Medulla oblongata (tissue), 1 donor: ENCODE data around the gene DFFA.
A peak's percentile ranks its signal among the peaks of the same experiment; 100 is the strongest.

Source experiments
- DNase-seq: peaks from one replicate; pipeline ENCODE4 v3.0.0-alpha.2; 2015; ENCODE audit errors: extremely low spot score

DFFA gene

GRCh38 chr1:10472220-10473144, at the start of gene DFFA:
DFFA (minus strand) TSS chr1:10472529; CDS start chr1:10472458, 71 bp downstream.
- peak; percentile 97 for DNase-seq

GRCh38 chr1:10521537-10522157, 49.3 kb upstream of the DFFA start:
- no peak for DNase-seq

- no peak for DNase-seq
Measured at GRCh38 chr1:10520952-10521351, 48.6 kb upstream of the DFFA start.

- no peak for DNase-seq
Measured at GRCh38 chr1:10520497-10520896, 48.2 kb upstream of the DFFA start.

- DNase-seq: no peak
Measured at GRCh38 chr1:10519016-10519417, 46.7 kb upstream of the DFFA start.

GRCh38 chr1:10517677-10517982, 45.3 kb upstream of the DFFA start:
- no peak for DNase-seq

- no peak for DNase-seq
Measured at GRCh38 chr1:10516925-10517676, 44.8 kb upstream of the DFFA start.

- DNase-seq: no peak
Measured at GRCh38 chr1:10515976-10516750, 43.8 kb upstream of the DFFA start.

- DNase-seq: peak; percentile 45
Measured at GRCh38 chr1:10515301-10515975, 43.1 kb upstream of the DFFA start.

- DNase-seq: peak; percentile 41
Measured at GRCh38 chr1:10514490-10515235, 42.3 kb upstream of the DFFA start.

GRCh38 chr1:10513199-10513598, 40.9 kb upstream of the DFFA start:
- no peak for DNase-seq

GRCh38 chr1:10511494-10511885, 39.2 kb upstream of the DFFA start:
- no peak for DNase-seq

- no peak for DNase-seq
Measured at GRCh38 chr1:10510520-10511493, 38.5 kb upstream of the DFFA start.

- DNase-seq: no peak
Measured at GRCh38 chr1:10509809-10510509, 37.6 kb upstream of the DFFA start.

- no peak for DNase-seq
Measured at GRCh38 chr1:10508511-10508951, 36.2 kb upstream of the DFFA start.

- DNase-seq: peak; percentile 64
Measured at GRCh38 chr1:10507111-10507879, 35.0 kb upstream of the DFFA start.

- no peak for DNase-seq
Measured at GRCh38 chr1:10506677-10507047, 34.3 kb upstream of the DFFA start.
